ENCODE results near the gene SLC66A3.
"Not testable (repeated sequence)": the region's sequence is repeated elsewhere in the genome, so short reads cannot be mapped to it uniquely, and the experiment has no call there.

Gene SLC66A3

GRCh38 chr2:11163439-11164317 lies 8.4 kb downstream of the SLC66A3 start:
- no peak for DNase-seq (ENCODE audit: low read depth in 2 of 2)

GRCh38 chr2:11165046-11165445 lies 9.8 kb downstream of the SLC66A3 start:
- DNase-seq (ENCODE audit: low read depth in 2 of 2): not testable (repeated sequence)

GRCh38 chr2:11166476-11166875 lies 11.2 kb downstream of the SLC66A3 start:
- no peak for DNase-seq (ENCODE audit: low read depth in 2 of 2)

- DNase-seq (ENCODE audit: low read depth in 2 of 2): no peak
Measured at GRCh38 chr2:11168488-11168887, 13.2 kb downstream of the SLC66A3 start.

GRCh38 chr2:11169333-11169732 lies 14.1 kb downstream of the SLC66A3 start:
- DNase-seq (ENCODE audit: low read depth in 2 of 2): no peak

GRCh38 chr2:11174222-11174621 lies 19.0 kb downstream of the SLC66A3 start:
- no peak for DNase-seq (ENCODE audit: low read depth in 2 of 2)

GRCh38 chr2:11175293-11175795 lies 20.1 kb downstream of the SLC66A3 start:
- DNase-seq (ENCODE audit: low read depth in 2 of 2): peak; percentile 42 to 45

- DNase-seq (ENCODE audit: low read depth in 2 of 2): no peak
Measured at GRCh38 chr2:11177871-11178690, 22.8 kb downstream of the SLC66A3 start.

- no peak for DNase-seq (ENCODE audit: low read depth in 2 of 2)
Measured at GRCh38 chr2:11179196-11179595, 23.9 kb downstream of the SLC66A3 start.

GRCh38 chr2:11179899-11180298 lies 24.6 kb downstream of the SLC66A3 start:
- no peak for DNase-seq (ENCODE audit: low read depth in 2 of 2)

- no peak for DNase-seq (ENCODE audit: low read depth in 2 of 2)
Measured at GRCh38 chr2:11180653-11181052, 25.4 kb downstream of the SLC66A3 start.

GRCh38 chr2:11182951-11183350 lies 27.7 kb downstream of the SLC66A3 start:
- no peak for DNase-seq (ENCODE audit: low read depth in 2 of 2)

- no peak for DNase-seq (ENCODE audit: low read depth in 2 of 2)
Measured at GRCh38 chr2:11186145-11186544, 30.9 kb downstream of the SLC66A3 start.

- no peak for DNase-seq (ENCODE audit: low read depth in 2 of 2)
Measured at GRCh38 chr2:11187083-11187619, 31.9 kb downstream of the SLC66A3 start.

GRCh38 chr2:11187731-11188130 lies 32.5 kb downstream of the SLC66A3 start:
- DNase-seq (ENCODE audit: low read depth in 2 of 2): no peak

GRCh38 chr2:11196246-11196645 lies 41.0 kb downstream of the SLC66A3 start:
- no peak for DNase-seq (ENCODE audit: low read depth in 2 of 2)

- DNase-seq (ENCODE audit: low read depth in 2 of 2): no peak
Measured at GRCh38 chr2:11200651-11201050, 45.4 kb downstream of the SLC66A3 start.

GRCh38 chr2:11201969-11202368 lies 46.7 kb downstream of the SLC66A3 start:
- no peak for DNase-seq (ENCODE audit: low read depth in 2 of 2)

- DNase-seq (ENCODE audit: low read depth in 2 of 2): no peak
Measured at GRCh38 chr2:11203480-11203879, 48.2 kb downstream of the SLC66A3 start.

GRCh38 chr2:11208083-11208482 lies 52.8 kb downstream of the SLC66A3 start:
- no peak for DNase-seq (ENCODE audit: low read depth in 2 of 2)

GRCh38 chr2:11212645-11213044 lies 57.4 kb downstream of the SLC66A3 start:
- DNase-seq (ENCODE audit: low read depth in 2 of 2): no peak

- peak; percentile 24 to 35 for DNase-seq (ENCODE audit: low read depth in 2 of 2)
Measured at GRCh38 chr2:11213090-11213638, 57.9 kb downstream of the SLC66A3 start.

Measured in fibroblast of skin of left biceps (primary cell).